ENCODE results near the gene WSCD1. TPM values are rescaled to one million over a fixed set of nuclear protein-coding genes. Genes with fewer than 3 reads are reported as not detected.

The WSCD1 gene
- polyA plus RNA-seq, 1 donor (not counting 4 experiments of a cell fraction or from before 2014, with no cell fraction given): not detected

GRCh38 chr17:6090253-6090652 lies 20.1 kb downstream of the WSCD1 start:
- dilution Hi-C loops (cut with MboI; ENCODE audit: extremely low pct_ligation_motif_present, low sequenced_read_pairs): no loop called here
- H3K4me2 ChIP-seq (ENCODE audit: control insufficient read depth, extremely low read depth, insufficient read depth, low read depth, low read length): no peak overlapping the region
- no peak for DNase-seq (ENCODE audit: low read depth, low spot score)

GRCh38 chr17:6092182-6092902 lies 22.2 kb downstream of the WSCD1 start:
- DNase-seq (ENCODE audit: low read depth, low spot score): no peak
- H3K27me3 ChIP-seq (ENCODE audit: control insufficient read depth, extremely low read depth, insufficient read depth, low read length): no peaks in the 10 kb centered on the region
- no peaks in the 10 kb centered on the region for H3K4me1 ChIP-seq (ENCODE audit: control insufficient read depth, extremely low read depth, insufficient read depth, low read length)
- FAIRE-seq: no peak
- no peak overlapping the region for H2AFZ ChIP-seq (ENCODE audit: control insufficient read depth, low read length)
- H3K79me2 ChIP-seq (ENCODE audit: control insufficient read depth, insufficient read depth, low read length): no peaks in the 10 kb centered on the region
- no peaks in the 10 kb centered on the region for H3K9me1 ChIP-seq (ENCODE audit: control insufficient read depth, extremely low read depth, insufficient read depth, low read length)
- no peaks in the 10 kb centered on the region for H3K36me3 ChIP-seq (ENCODE audit: control insufficient read depth in 2 of 2, extremely low read depth in 1 of 2, insufficient read depth in 2 of 2, low read length in 2 of 2)
- no peak overlapping the region for H3K27ac ChIP-seq (ENCODE audit: control insufficient read depth, insufficient read depth, low read length)
- no peak overlapping the region for H3K4me2 ChIP-seq (ENCODE audit: control insufficient read depth, extremely low read depth, insufficient read depth, low read depth, low read length)
- H3K9ac ChIP-seq (ENCODE audit: control insufficient read depth, extremely low read depth, insufficient read depth, low read length): no peak overlapping the region
- H3K9me3 ChIP-seq (ENCODE audit: control insufficient read depth, low read depth, low read length): no peaks in the 10 kb centered on the region
- dilution Hi-C loops (cut with MboI; ENCODE audit: extremely low pct_ligation_motif_present, low sequenced_read_pairs): no loop called here
- TF ChIP-seq CTCF (optimal IDR thresholded peaks at IDR 0.05 in 1 of 3, IDR thresholded peaks at IDR 0.05 in 1 of 3, conservative IDR thresholded peaks at IDR 0.05 in 1 of 3; ENCODE audit: extremely low read depth in 1 of 3, insufficient read depth in 2 of 3, low read length in 3 of 3) (no peak), EZH2 (IDR thresholded peaks at IDR 0.05; ENCODE audit: low read length) (no peak)
- H3K4me3 ChIP-seq (ENCODE audit: control insufficient read depth in 2 of 3, extremely low read depth in 1 of 3, insufficient read depth in 2 of 3, low read depth in 1 of 3, low read length in 3 of 3): no peak overlapping the region
- no peaks in the 10 kb centered on the region for H4K20me1 ChIP-seq (ENCODE audit: control insufficient read depth, extremely low read depth, insufficient read depth, low read length)

More at GRCh38 chr17:6090253-6090652, 20.1 kb downstream of the WSCD1 start:
- no peaks in the 10 kb centered on the region for H3K36me3 ChIP-seq (ENCODE audit: control insufficient read depth in 2 of 2, extremely low read depth in 1 of 2, insufficient read depth in 2 of 2, low read length in 2 of 2)
- TF ChIP-seq CTCF (optimal IDR thresholded peaks at IDR 0.05 in 1 of 3, IDR thresholded peaks at IDR 0.05 in 1 of 3, conservative IDR thresholded peaks at IDR 0.05 in 1 of 3; ENCODE audit: extremely low read depth in 1 of 3, insufficient read depth in 2 of 3, low read length in 3 of 3) (no peak), EZH2 (IDR thresholded peaks at IDR 0.05; ENCODE audit: low read length) (no peak)
- H3K4me1 ChIP-seq (ENCODE audit: control insufficient read depth, extremely low read depth, insufficient read depth, low read length): no peaks in the 10 kb centered on the region
- no peak overlapping the region for H3K4me3 ChIP-seq (ENCODE audit: control insufficient read depth in 2 of 3, extremely low read depth in 1 of 3, insufficient read depth in 2 of 3, low read depth in 1 of 3, low read length in 3 of 3)
- no peaks in the 10 kb centered on the region for H4K20me1 ChIP-seq (ENCODE audit: control insufficient read depth, extremely low read depth, insufficient read depth, low read length)
- no peaks in the 10 kb centered on the region for H3K79me2 ChIP-seq (ENCODE audit: control insufficient read depth, insufficient read depth, low read length)
- no peaks in the 10 kb centered on the region for H3K9me3 ChIP-seq (ENCODE audit: control insufficient read depth, low read depth, low read length)
- H2AFZ ChIP-seq (ENCODE audit: control insufficient read depth, low read length): no peak overlapping the region
- H3K9ac ChIP-seq (ENCODE audit: control insufficient read depth, extremely low read depth, insufficient read depth, low read length): no peak overlapping the region
- H3K9me1 ChIP-seq (ENCODE audit: control insufficient read depth, extremely low read depth, insufficient read depth, low read length): no peaks in the 10 kb centered on the region
- H3K27ac ChIP-seq (ENCODE audit: control insufficient read depth, insufficient read depth, low read length): no peak overlapping the region
- no peak for FAIRE-seq
- H3K27me3 ChIP-seq (ENCODE audit: control insufficient read depth, extremely low read depth, insufficient read depth, low read length): no peaks in the 10 kb centered on the region
